ENCODE measurements around the gene KRTAP19-3.

KRTAP19-3 gene

GRCh38 chr21:30448514-30448913 lies 43.3 kb downstream of the KRTAP19-3 start:
- no peak for FAIRE-seq
- DNase-seq (ENCODE audit: insufficient read length, low spot score) = no peak
- no peak for TF ChIP-seq POLR2A (IDR thresholded peaks at IDR 0.05; ENCODE audit: low read depth, low read length)

GRCh38 chr21:30447056-30447455 lies 44.8 kb downstream of the KRTAP19-3 start:
- no peak for TF ChIP-seq POLR2A (IDR thresholded peaks at IDR 0.05; ENCODE audit: low read depth, low read length)
- no peak for FAIRE-seq
- DNase-seq (ENCODE audit: insufficient read length, low spot score) = no peak

GRCh38 chr21:30444204-30444603 lies 47.6 kb downstream of the KRTAP19-3 start:
- DNase-seq (ENCODE audit: insufficient read length, low spot score) = no peak
- TF ChIP-seq POLR2A (IDR thresholded peaks at IDR 0.05; ENCODE audit: low read depth, low read length) = no peak
- no peak for FAIRE-seq

- DNase-seq (ENCODE audit: insufficient read length, low spot score) (no peak), FAIRE-seq (no peak)
- TF ChIP-seq POLR2A (IDR thresholded peaks at IDR 0.05; ENCODE audit: low read depth, low read length) = no peak
These were observed 48.6 kb downstream of the KRTAP19-3 start for GRCh38 chr21:30443226-30443625.

Measured in H54 (cell line).